M059J (cell line): ENCODE results near the gene RCAN2. TPM values are rescaled to one million over a fixed set of nuclear protein-coding genes. Genes with fewer than 3 reads are reported as not detected.
"Not testable (repeated sequence)": the region's sequence is repeated elsewhere in the genome, so short reads cannot be mapped to it uniquely, and the experiment has no call there.

ENCODE experiments used
- DNase-seq: peaks from one replicate; pipeline ENCODE4 v3.0.0-alpha.2; 2012; ENCODE audit warnings: low read depth
- total RNA-seq: library from RNA; depleted of rRNA; stranded (reverse); fragments of >200 nt; shearing (Covaris generic); gene quantifications from 2 replicates; pipeline ENCODE4 v1.2.3, GENCODE V29; 2014

Gene RCAN2
- total RNA-seq, 1 experiment from 2014 or later, result 2.3 TPM

- peak; percentile 27 for DNase-seq
These were observed 51.1 kb downstream of the RCAN2 start for GRCh38 chr6:46440141-46440540.

DNA sequence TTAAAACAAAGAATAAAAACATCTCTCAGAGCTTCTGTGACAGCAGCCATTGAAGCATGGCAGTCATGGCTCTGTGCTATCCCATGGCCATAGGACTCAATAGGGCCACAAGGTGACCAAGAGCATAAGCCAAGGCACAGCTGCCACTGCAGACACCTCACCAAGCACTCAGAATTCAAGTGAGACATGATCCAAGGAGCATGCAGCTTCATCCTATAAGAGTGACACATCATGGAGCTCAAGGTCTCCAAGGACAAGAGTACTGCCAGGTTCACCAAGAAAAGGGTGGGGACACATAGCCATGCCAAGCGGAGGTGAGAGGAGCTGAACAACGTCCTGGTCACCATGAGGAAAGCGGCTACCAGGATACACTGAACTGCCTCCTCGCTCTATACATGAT, 53.0 kb downstream of the RCAN2 start:
- DNase-seq, result no peak

GRCh38 chr6:46437671-46438221, 53.5 kb downstream of the RCAN2 start:
- DNase-seq, result peak; percentile 28

- DNase-seq, result no peak
These were observed 68.6 kb downstream of the RCAN2 start for GRCh38 chr6:46422619-46423018.

GRCh38 chr6:46421939-46422338, 69.3 kb downstream of the RCAN2 start:
- peak; percentile 3 for DNase-seq

- DNase-seq, result peak; percentile 36
These were observed 70.2 kb downstream of the RCAN2 start for GRCh38 chr6:46420921-46421638.

DNA sequence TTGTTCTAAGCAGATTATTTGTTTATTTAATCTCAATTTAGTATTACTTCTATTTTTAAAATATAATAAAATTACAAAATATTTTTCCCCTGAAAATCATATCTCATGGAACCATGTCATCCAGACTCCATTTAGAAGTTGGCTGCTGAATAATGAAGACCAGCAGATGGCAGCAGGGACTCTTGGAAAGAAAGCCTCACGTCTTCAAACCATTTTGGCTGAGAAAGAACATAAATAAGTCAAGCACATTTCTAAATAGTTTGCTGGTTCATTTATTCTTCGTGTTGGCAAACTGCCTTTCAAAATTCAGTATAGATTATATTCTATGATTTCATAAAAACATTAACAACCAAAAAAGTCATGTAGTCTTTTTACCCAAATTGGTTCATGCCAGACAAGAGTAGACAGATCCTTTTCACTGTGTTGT, 71.7 kb downstream of the RCAN2 start:
- peak; percentile 73 for DNase-seq

GRCh38 chr6:46414398-46414797, 76.9 kb downstream of the RCAN2 start:
- no peak for DNase-seq

DNA sequence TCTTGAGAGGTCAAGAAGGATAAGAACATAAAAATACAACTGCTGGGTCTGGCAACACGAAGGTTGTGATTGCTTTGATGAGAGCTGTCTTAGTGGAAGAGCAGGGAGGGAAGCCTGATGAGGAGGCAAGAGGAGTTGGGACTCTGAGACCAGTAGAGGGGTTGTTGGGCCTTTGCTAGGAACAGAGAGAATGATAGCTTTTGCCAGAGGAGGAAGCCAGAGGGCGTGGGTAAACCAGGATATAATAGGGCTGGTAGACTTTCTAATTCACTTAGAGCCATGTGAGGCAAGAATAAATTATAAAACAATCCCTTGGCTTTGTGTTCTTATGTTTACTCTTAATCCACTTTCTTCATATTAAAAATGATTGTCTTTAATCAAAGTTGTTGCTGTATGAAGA, 78.6 kb downstream of the RCAN2 start:
- DNase-seq, result peak; percentile 4

GRCh38 chr6:46411456-46412197, 79.6 kb downstream of the RCAN2 start:
- no peak for DNase-seq

- peak; percentile 43 for DNase-seq
These were observed 80.8 kb downstream of the RCAN2 start for GRCh38 chr6:46410334-46410953.

GRCh38 chr6:46407776-46408530, 83.3 kb downstream of the RCAN2 start:
- DNase-seq, result no peak

- DNase-seq, result no peak
These were observed 84.0 kb downstream of the RCAN2 start for GRCh38 chr6:46407246-46407645.

GRCh38 chr6:46405620-46406180, 85.5 kb downstream of the RCAN2 start:
- DNase-seq, result not testable (repeated sequence)

- no peak for DNase-seq
These were observed 90.4 kb downstream of the RCAN2 start for GRCh38 chr6:46400898-46401297.

- no peak for DNase-seq
These were observed 95.7 kb downstream of the RCAN2 start for GRCh38 chr6:46395530-46395929.

DNA sequence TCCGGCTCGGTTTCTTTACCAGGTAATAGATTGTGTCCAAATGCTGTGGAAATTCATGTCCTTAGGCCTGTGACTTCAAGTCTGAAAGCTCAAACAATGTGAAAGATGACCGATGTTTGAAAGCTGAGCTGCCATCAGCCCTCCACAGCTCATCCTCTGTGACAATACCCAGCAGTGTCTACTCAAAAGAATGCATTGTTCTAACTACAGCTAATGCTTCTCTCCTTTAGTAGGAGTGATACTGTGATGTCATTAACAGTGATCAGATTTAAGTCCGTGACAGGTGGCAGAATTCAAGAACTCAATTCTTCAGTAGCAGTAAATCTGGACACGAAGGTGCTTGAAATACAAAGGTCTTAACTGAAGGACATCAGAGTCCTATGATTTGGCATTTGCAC, 97.3 kb downstream of the RCAN2 start:
- DNase-seq, result no peak

DNA sequence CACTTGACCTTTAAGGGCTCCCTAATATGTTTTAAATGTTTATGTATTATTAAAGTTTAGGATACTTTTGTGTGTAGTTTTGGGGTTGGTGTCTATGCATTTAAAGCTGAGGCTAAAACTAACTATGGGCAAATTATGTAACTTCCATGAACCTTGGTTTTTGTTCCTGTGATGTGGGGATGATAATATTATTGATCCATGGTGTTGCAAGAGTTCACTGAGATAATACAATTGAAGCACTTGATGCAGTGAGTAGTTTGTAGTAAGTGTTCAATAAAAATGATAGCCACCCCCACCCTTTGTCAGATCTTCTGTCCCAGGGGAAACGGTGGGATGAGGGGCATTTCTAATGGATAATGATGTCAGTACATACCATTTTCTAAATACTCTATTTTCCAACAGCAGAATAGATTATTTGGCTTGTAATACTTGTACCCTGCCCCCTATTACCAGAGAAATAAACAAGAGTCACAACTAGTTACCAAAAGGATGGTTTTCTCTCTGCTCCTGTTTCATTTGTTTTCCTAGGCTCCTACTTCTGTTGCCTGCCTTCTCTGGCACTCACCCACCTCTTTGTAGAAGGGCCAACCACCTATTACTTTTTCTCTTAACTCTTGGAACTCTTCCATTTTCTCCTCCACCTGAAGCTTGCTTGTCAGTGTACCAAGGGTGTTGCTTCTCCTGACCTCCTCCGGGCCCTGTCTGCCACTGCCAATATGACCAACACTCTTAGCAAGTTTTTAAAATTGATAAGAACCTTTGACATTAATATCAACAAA, 97.9 kb downstream of the RCAN2 start:
- DNase-seq, result no peak

DNA sequence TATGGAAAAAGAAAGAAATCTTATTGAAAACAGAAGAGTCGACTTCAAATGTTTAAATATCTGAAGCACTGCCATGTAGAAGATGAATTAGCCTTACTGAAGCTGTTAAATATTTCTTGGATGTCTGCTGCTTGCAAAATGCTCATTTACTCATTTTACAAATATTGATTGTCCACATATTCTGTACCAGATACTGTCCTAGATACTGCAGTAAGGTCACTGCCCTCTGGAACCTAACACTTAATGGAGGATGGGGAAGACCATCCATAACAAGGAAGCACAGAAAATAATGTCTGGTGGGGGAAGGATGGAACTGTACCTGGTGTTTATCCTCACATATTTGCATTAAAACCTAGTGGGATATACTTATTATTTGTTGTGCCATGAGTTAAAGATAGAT, 99.0 kb downstream of the RCAN2 start:
- no peak for DNase-seq

- no peak for DNase-seq
These were observed 100.9 kb downstream of the RCAN2 start for GRCh38 chr6:46390153-46390876.
